GM08714 (cell line): ENCODE measurements around the gene NTMT2.

Experiments
- H3K4me3 ChIP-seq: fragments of 200-500 bp; sonication (Bioruptor generic); 2 replicates; pipeline ENCODE4 v1.5.1; 2014; ENCODE audit warnings: mild to moderate bottlenecking, low read length, inconsistent platforms
- ZNF274 ChIP-seq: IDR thresholded peaks from 2 replicates; pipeline ENCODE4 v1.6.1; 2012; ENCODE audit warnings: mild to moderate bottlenecking, low read depth, low read length

The NTMT2 gene

GRCh38 chr1:170174395-170174794 lies 28.6 kb downstream of the NTMT2 start:
- no peak for TF ChIP-seq ZNF274
- no peak overlapping the region for H3K4me3 ChIP-seq

- no peak for TF ChIP-seq ZNF274
- H3K4me3 ChIP-seq: no peak overlapping the region
Measured at GRCh38 chr1:170175041-170175440, 29.3 kb downstream of the NTMT2 start.

- no peak for TF ChIP-seq ZNF274
- no peak overlapping the region for H3K4me3 ChIP-seq
Measured at GRCh38 chr1:170175484-170175883, 29.7 kb downstream of the NTMT2 start.

GRCh38 chr1:170176772-170177171 lies 31.0 kb downstream of the NTMT2 start:
- TF ChIP-seq ZNF274: no peak
- no peak overlapping the region for H3K4me3 ChIP-seq

GRCh38 chr1:170182442-170182841 lies 36.7 kb downstream of the NTMT2 start:
- no peak for TF ChIP-seq ZNF274
- no peak overlapping the region for H3K4me3 ChIP-seq

GRCh38 chr1:170192546-170192945 lies 46.8 kb downstream of the NTMT2 start:
- TF ChIP-seq ZNF274: no peak

GRCh38 chr1:170194451-170194850 lies 48.7 kb downstream of the NTMT2 start:
- no peak for TF ChIP-seq ZNF274
- H3K4me3 ChIP-seq: no peak overlapping the region

More at GRCh38 chr1:170192546-170192945, 46.8 kb downstream of the NTMT2 start:
- H3K4me3 ChIP-seq: no peak overlapping the region

- TF ChIP-seq ZNF274: no peak
- H3K4me3 ChIP-seq: no peak overlapping the region
Measured at GRCh38 chr1:170196490-170197236, 50.9 kb downstream of the NTMT2 start.

- H3K4me3 ChIP-seq: no peak overlapping the region
- no peak for TF ChIP-seq ZNF274
Measured at GRCh38 chr1:170198090-170198489, 52.3 kb downstream of the NTMT2 start.

- no peak overlapping the region for H3K4me3 ChIP-seq
- TF ChIP-seq ZNF274: no peak
Measured at GRCh38 chr1:170198584-170198983, 52.8 kb downstream of the NTMT2 start.

GRCh38 chr1:170200161-170200560 lies 54.4 kb downstream of the NTMT2 start:
- H3K4me3 ChIP-seq: no peak overlapping the region
- no peak for TF ChIP-seq ZNF274

- no peak overlapping the region for H3K4me3 ChIP-seq
- no peak for TF ChIP-seq ZNF274
Measured at GRCh38 chr1:170200621-170201397, 55.0 kb downstream of the NTMT2 start.

GRCh38 chr1:170203693-170204092 lies 57.9 kb downstream of the NTMT2 start:
- TF ChIP-seq ZNF274: no peak

GRCh38 chr1:170204121-170204520 lies 58.4 kb downstream of the NTMT2 start:
- H3K4me3 ChIP-seq: no peak overlapping the region
- no peak for TF ChIP-seq ZNF274

More at GRCh38 chr1:170203693-170204092, 57.9 kb downstream of the NTMT2 start:
- no peak overlapping the region for H3K4me3 ChIP-seq

- H3K4me3 ChIP-seq: no peak overlapping the region
- no peak for TF ChIP-seq ZNF274
Measured at GRCh38 chr1:170205301-170205700, 59.5 kb downstream of the NTMT2 start.
